ENCODE data around the gene SLC16A10.
A peak's percentile ranks its signal among the peaks of the same experiment; 100 is the strongest.

Gene SLC16A10

GRCh38 chr6:111076024-111076695, 11.1 kb upstream of the SLC16A10 start:
- no peaks in the 10 kb centered on the region for H3K36me3 ChIP-seq
- TF ChIP-seq, protein P1, sequence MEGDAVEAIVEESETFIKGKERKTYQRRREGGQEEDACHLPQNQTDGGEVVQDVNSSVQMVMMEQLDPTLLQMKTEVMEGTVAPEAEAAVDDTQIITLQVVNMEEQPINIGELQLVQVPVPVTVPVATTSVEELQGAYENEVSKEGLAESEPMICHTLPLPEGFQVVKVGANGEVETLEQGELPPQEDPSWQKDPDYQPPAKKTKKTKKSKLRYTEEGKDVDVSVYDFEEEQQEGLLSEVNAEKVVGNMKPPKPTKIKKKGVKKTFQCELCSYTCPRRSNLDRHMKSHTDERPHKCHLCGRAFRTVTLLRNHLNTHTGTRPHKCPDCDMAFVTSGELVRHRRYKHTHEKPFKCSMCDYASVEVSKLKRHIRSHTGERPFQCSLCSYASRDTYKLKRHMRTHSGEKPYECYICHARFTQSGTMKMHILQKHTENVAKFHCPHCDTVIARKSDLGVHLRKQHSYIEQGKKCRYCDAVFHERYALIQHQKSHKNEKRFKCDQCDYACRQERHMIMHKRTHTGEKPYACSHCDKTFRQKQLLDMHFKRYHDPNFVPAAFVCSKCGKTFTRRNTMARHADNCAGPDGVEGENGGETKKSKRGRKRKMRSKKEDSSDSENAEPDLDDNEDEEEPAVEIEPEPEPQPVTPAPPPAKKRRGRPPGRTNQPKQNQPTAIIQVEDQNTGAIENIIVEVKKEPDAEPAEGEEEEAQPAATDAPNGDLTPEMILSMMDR (IDR thresholded peaks at IDR 0.05) = no peak

DNA sequence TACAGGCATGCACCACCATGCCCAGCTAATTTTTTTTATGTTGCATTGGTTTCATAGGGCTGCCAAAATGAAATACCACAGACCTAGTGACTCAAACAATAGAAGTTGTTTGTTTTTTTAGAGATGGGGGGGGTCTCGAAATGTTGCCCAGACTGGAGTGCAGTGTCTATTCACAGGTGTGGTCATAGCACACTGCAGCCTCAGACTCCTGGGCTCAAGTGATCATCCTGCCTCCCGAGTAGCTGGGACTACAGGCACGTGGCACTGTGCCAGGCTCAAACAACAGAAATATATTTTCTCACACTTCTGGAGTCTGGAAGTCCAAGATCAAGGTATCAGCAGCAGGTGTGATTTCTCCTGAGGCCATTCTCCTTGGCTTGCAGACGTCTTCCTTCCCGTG, 6.6 kb upstream of the SLC16A10 start:
- Histone ChIP-seq H3K4me1 (ENCODE audit: control insufficient read depth in 1 of 2, insufficient read depth in 1 of 2, low read depth in 1 of 2, low read length in 1 of 2) (peaks cover 10 to 11% of the 10 kb centered on the region in 2 experiments), H3K4me3 (ENCODE audit: low read depth in 1 of 2, low read length in 1 of 2) (no peak overlapping the region), H3K9me3 (no peaks in the 10 kb centered on the region), H3K36me3 (no peaks in the 10 kb centered on the region), H3K27me3 (peaks cover 7% of the 10 kb centered on the region), H3K27ac (no peak overlapping the region)
- TF ChIP-seq, protein P1 (IDR thresholded peaks at IDR 0.05) = no peak

More at GRCh38 chr6:111076024-111076695, 11.1 kb upstream of the SLC16A10 start:
- peaks cover 14 to 15% of the 10 kb centered on the region in 2 experiments for H3K4me1 ChIP-seq (ENCODE audit: control insufficient read depth in 1 of 2, insufficient read depth in 1 of 2, low read depth in 1 of 2, low read length in 1 of 2)
- no peaks in the 10 kb centered on the region for H3K27me3 ChIP-seq
- H3K4me3 ChIP-seq (ENCODE audit: low read depth in 1 of 2, low read length in 1 of 2) = no peak overlapping the region
- no peaks in the 10 kb centered on the region for H3K9me3 ChIP-seq
- H3K27ac ChIP-seq = peak overlapping the region; percentile 10

DNA sequence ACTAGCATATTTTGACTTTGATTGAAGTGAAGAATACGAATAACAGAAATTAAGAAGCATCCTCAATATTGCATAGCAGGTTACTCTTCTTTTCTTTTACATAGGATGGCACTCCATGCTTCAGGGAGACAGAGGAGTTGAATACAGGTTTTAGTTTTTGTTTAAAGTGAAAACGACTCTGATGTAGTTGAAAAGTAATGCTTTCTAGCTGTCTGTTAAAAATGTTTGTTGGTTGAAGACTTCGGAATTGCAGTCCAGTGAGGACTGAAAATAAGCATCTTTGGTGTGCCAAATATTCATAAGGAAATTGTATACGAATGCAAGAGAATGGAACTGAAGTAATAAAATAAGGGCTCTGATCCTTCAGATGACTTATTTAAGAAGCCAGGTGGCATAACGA, 618 bp upstream of the SLC16A10 start:
- Histone ChIP-seq H3K4me3 (ENCODE audit: low read depth in 1 of 2, low read length in 1 of 2) (peak overlapping the region; percentile 47 to 53), H3K36me3 (no peaks in the 10 kb centered on the region), H3K4me1 (ENCODE audit: control insufficient read depth in 1 of 2, insufficient read depth in 1 of 2, low read depth in 1 of 2, low read length in 1 of 2) (peaks cover 17 to 20% of the 10 kb centered on the region in 2 experiments), H3K9me3 (no peaks in the 10 kb centered on the region), H3K27me3 (peaks cover 65% of the 10 kb centered on the region), H3K27ac (no peak overlapping the region)
- TF ChIP-seq, protein P1 (IDR thresholded peaks at IDR 0.05) = no peak

GRCh38 chr6:111087871-111088667, 766 bp downstream of the SLC16A10 start:
- H3K27ac ChIP-seq = no peak overlapping the region
- H3K36me3 ChIP-seq = no peaks in the 10 kb centered on the region
- TF ChIP-seq, protein P1 (IDR thresholded peaks at IDR 0.05) = no peak
- peaks cover 17 to 20% of the 10 kb centered on the region in 2 experiments for H3K4me1 ChIP-seq (ENCODE audit: control insufficient read depth in 1 of 2, insufficient read depth in 1 of 2, low read depth in 1 of 2, low read length in 1 of 2)
- H3K9me3 ChIP-seq = no peaks in the 10 kb centered on the region
- peak overlapping the region; percentile 47 to 53 for H3K4me3 ChIP-seq (ENCODE audit: low read depth in 1 of 2, low read length in 1 of 2)
- peaks cover 65% of the 10 kb centered on the region for H3K27me3 ChIP-seq

GRCh38 chr6:111088668-111089003, 1.3 kb downstream of the SLC16A10 start:
- H3K27ac ChIP-seq = no peak overlapping the region
- no peaks in the 10 kb centered on the region for H3K9me3 ChIP-seq
- H3K27me3 ChIP-seq = peaks cover 65% of the 10 kb centered on the region
- H3K36me3 ChIP-seq = no peaks in the 10 kb centered on the region
- TF ChIP-seq, protein P1 (IDR thresholded peaks at IDR 0.05) = no peak
- peaks cover 17 to 20% of the 10 kb centered on the region in 2 experiments for H3K4me1 ChIP-seq (ENCODE audit: control insufficient read depth in 1 of 2, insufficient read depth in 1 of 2, low read depth in 1 of 2, low read length in 1 of 2)
- H3K4me3 ChIP-seq (ENCODE audit: low read depth in 1 of 2, low read length in 1 of 2) = peak overlapping the region in 1 of 2 experiments; percentile 53
